Effector CD8-positive, alpha-beta T cell (primary cell): ENCODE results near the gene GPR149.

Experiments
- DNase-seq: peaks from one replicate; lab custom pipeline; 2025; lab: John Stamatoyannopoulos, UW

GPR149 gene

GRCh38 chr3:154345422-154346122 lies 84.4 kb downstream of the GPR149 start:
- DNase-seq = no peak

GRCh38 chr3:154338570-154338969 lies 91.4 kb downstream of the GPR149 start:
- no peak for DNase-seq

GRCh38 chr3:154338008-154338407 lies 92.0 kb downstream of the GPR149 start:
- no peak for DNase-seq

GRCh38 chr3:154334973-154335420 lies 95.0 kb downstream of the GPR149 start:
- DNase-seq = no peak

GRCh38 chr3:154327871-154328270 lies 102.1 kb downstream of the GPR149 start:
- DNase-seq = no peak

GRCh38 chr3:154324919-154325318 lies 105.1 kb downstream of the GPR149 start:
- no peak for DNase-seq

GRCh38 chr3:154323891-154324738 lies 105.9 kb downstream of the GPR149 start, which contains the start of gene DHX36:
Gene DHX36, minus strand, starts transcription at chr3:154324487. Its CDS starts 71 bp downstream, at chr3:154324416.
- peak; percentile 85 for DNase-seq

- DNase-seq = no peak
Measured at GRCh38 chr3:154316974-154317767, 112.8 kb downstream of the GPR149 start.

GRCh38 chr3:154314152-154314551 lies 115.8 kb downstream of the GPR149 start:
- no peak for DNase-seq

GRCh38 chr3:154310840-154311239 lies 119.2 kb downstream of the GPR149 start:
- no peak for DNase-seq

GRCh38 chr3:154307363-154307762 lies 122.6 kb downstream of the GPR149 start:
- no peak for DNase-seq

GRCh38 chr3:154304936-154305335 lies 125.1 kb downstream of the GPR149 start:
- no peak for DNase-seq

- no peak for DNase-seq
Measured at GRCh38 chr3:154304116-154304786, 125.7 kb downstream of the GPR149 start.

- no peak for DNase-seq
Measured at GRCh38 chr3:154301561-154301960, 128.4 kb downstream of the GPR149 start.

GRCh38 chr3:154294016-154294415 lies 136.0 kb downstream of the GPR149 start:
- no peak for DNase-seq

GRCh38 chr3:154290187-154290586 lies 139.8 kb downstream of the GPR149 start:
- no peak for DNase-seq
